GM19025 (cell line): ENCODE data around the gene LTB4R2.

Source experiments
- ATAC-seq: cut with Tn5 transposase; IDR thresholded peaks from one replicate; pipeline ENCODE4 v1.9.1; 2021; ENCODE audit warnings: mild to moderate bottlenecking, low read depth, moderate library complexity; ENCODE audit not compliant: unreplicated experiment

Gene LTB4R2

GRCh38 chr14:24309538-24310264 lies at the start of gene LTB4R2:
Gene LTB4R2 (plus strand): TSS chr14:24310140. CDS start chr14:24310665, 525 bp downstream.
- no peak for ATAC-seq

GRCh38 chr14:24260780-24261157 lies 49.2 kb upstream of the LTB4R2 start:
- no peak for ATAC-seq

GRCh38 chr14:24261256-24261968 lies 48.5 kb upstream of the LTB4R2 start:
- ATAC-seq = no peak

GRCh38 chr14:24261969-24262327 lies 48.0 kb upstream of the LTB4R2 start:
- ATAC-seq = no peak

- ATAC-seq = no peak
These were observed 46.9 kb upstream of the LTB4R2 start, which contains the start of gene TGM1 for GRCh38 chr14:24262821-24263733. Gene TGM1 (minus strand): TSS chr14:24263177. CDS start chr14:24262352, 825 bp downstream.

GRCh38 chr14:24263848-24264247 lies 46.1 kb upstream of the LTB4R2 start:
- no peak for ATAC-seq

- no peak for ATAC-seq
These were observed 45.6 kb upstream of the LTB4R2 start for GRCh38 chr14:24264298-24264697.

- no peak for ATAC-seq
These were observed 43.3 kb upstream of the LTB4R2 start for GRCh38 chr14:24266344-24267244.

- no peak for ATAC-seq
These were observed 42.4 kb upstream of the LTB4R2 start for GRCh38 chr14:24267516-24267915.

GRCh38 chr14:24268225-24268624 lies 41.7 kb upstream of the LTB4R2 start:
- ATAC-seq = no peak

- no peak for ATAC-seq
These were observed 40.6 kb upstream of the LTB4R2 start for GRCh38 chr14:24269368-24269767.

GRCh38 chr14:24269910-24270536 lies 39.9 kb upstream of the LTB4R2 start:
- ATAC-seq = no peak

- no peak for ATAC-seq
These were observed 39.3 kb upstream of the LTB4R2 start for GRCh38 chr14:24270537-24271133.

GRCh38 chr14:24271134-24271833 lies 38.7 kb upstream of the LTB4R2 start, which contains the start of gene RABGGTA:
Gene RABGGTA (minus strand): TSS chr14:24271597. CDS start chr14:24271115, 482 bp downstream.
- ATAC-seq = peak; percentile 88

GRCh38 chr14:24271834-24272263 lies 38.1 kb upstream of the LTB4R2 start:
- no peak for ATAC-seq

GRCh38 chr14:24272467-24272866 lies 37.5 kb upstream of the LTB4R2 start:
- ATAC-seq = no peak

GRCh38 chr14:24273422-24273998 lies 36.4 kb upstream of the LTB4R2 start:
- ATAC-seq = no peak

- ATAC-seq = peak; percentile 31
These were observed 35.8 kb upstream of the LTB4R2 start for GRCh38 chr14:24274101-24274543.
